ENCODE measurements around the gene BCDIN3D.

Gene BCDIN3D

DNA sequence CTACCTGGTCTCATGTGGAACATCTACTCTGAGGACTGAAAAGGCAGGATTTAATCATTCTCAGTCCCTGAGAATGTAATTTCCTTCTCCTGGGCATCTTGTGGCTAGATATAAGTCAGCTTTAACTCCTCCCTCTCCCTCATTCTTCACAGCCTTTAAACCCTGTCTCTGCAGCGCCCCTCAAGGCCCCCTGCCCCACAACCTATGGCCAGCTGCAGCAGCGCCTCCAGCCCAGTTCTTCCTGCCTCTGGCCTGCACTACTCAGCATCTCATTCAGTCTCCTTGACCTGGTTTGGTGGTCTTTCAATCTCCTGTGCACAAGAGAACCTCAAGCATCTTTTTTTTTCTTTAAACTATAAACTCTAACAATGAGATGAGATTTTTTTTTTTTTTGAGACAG, 44.0 kb downstream of the BCDIN3D start:
- DNase-seq (ENCODE audit: low read depth in 1 of 2, low spot score in 1 of 2): no peak

DNA sequence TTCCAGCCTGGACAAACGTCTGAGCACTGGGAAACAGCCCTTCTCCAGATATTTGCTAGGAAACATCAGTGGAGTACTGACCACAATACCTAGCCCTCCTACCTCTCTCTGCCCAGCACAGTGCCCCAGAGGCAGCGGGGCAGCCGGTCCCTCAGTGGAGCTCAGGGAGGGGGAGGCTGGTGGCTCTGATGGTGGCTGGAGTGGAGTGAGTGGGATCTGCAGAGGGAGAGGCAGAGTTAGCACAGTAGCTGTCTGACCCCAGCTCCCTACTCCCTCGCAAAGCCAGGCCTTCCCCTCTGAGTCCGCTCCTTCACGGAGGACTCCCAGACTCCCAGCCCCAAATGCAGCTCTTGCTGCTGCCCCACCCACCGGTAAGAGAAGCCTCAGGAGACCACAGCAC, 44.7 kb downstream of the BCDIN3D start:
- DNase-seq (ENCODE audit: low read depth in 1 of 2, low spot score in 1 of 2): no peak

DNA sequence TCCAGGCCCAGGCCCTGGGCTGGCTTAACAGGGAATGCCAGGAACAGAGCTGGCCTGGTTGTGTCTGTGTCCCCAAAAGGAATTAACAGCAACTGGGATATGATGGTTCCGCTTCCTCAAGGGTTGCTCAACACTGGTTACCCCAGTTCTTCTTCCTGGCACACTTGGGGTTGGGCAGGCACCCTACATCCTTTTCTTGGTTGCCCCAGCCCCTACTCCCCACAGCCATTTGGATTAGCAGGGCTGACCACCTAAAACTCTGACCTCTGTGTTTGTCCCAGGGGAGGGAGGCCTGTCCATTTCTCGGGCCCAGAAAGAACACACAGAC, 45.5 kb downstream of the BCDIN3D start:
- DNase-seq (ENCODE audit: low read depth in 1 of 2, low spot score in 1 of 2): no peak

GRCh38 chr12:49796606-49797448, 46.1 kb downstream of the BCDIN3D start:
- DNase-seq (ENCODE audit: low read depth in 1 of 2, low spot score in 1 of 2): no peak

DNA sequence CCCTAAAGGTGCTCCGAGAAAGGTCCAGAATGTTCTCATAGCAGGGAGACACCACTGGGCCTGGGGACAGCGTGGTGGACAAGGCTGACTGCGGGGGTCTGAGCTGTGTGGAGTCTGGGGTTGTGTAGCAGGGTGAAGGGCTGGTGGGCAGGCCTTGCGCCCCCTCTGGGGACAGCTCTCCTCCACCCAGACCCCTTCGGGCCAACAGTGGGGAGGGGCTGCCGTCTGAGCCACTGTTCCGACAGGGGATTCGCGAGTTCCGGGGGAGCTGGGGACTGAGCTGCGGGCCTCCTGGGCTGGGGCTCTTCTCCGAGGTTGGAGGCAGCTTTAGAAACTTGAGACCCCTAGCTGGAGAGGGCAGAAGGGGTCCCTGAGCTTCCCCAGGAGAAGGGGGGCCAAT, 46.8 kb downstream of the BCDIN3D start:
- DNase-seq (ENCODE audit: low read depth in 1 of 2, low spot score in 1 of 2): no peak

GRCh38 chr12:49795654-49796105, 47.2 kb downstream of the BCDIN3D start:
- DNase-seq (ENCODE audit: low read depth in 1 of 2, low spot score in 1 of 2): no peak

DNA sequence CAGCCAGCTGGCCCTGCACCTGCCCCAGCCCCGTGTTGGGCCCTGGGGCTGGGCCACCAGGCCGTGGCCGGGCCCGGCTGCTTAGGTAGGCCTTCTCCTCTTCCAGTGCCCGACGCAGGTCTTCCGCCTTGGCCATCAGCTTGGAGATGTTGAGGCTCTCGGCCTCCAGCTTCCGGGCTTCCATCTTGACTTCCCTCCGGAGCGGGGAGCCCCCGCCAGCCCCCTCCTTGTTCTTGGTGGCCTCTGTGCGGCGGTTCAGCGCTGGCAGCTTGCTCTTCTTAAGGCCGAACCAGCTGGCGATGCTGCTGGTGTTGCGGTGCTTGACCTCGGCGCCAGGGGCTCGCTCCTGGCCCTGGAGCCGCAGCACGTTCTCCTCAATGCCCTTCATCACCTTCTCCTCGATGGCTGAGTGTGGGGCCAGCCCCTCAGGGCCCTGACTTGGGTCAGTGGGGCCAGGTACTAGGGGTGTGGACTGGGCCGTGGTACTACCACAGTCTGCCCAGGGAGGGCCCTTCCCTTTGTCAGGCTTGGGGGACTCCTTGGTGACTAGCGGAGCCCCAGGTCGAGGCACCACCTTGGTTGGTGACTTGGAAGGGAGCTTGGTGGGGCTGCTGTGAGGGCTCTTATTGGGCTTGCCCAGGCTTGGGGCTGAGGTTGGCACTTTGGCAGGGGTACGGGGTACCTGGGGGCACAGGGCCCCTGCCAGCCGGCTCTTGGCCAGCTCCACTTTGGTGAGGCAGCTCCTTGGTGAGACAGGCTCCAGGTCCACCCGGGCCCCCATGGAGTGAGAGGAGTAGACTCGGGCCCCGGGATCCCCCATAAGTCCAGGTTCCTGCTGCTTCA, 47.9 kb downstream of the BCDIN3D start:
- no peak for DNase-seq (ENCODE audit: low read depth in 1 of 2, low spot score in 1 of 2)

DNA sequence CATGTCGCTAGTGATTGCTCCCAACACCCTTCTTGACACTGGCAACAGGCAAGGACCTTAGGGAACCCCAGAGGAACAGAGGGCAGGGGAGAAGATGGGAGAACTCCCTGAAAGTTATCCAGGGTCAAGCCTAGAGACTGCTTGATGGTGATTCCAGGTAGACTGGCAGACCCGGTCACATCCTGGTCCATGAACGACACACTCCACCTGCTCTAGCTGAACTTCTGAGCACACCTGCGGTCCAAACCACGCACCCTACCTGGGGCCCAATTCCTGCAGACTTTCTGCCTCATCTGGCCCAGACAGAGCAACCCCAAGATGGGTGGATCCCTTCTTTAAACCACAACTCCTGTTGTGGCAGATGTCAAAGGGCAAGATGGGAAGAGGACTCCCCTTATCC, 48.9 kb downstream of the BCDIN3D start:
- no peak for DNase-seq (ENCODE audit: low read depth in 1 of 2, low spot score in 1 of 2)

GRCh38 chr12:49793620-49794019, 49.3 kb downstream of the BCDIN3D start:
- no peak for DNase-seq (ENCODE audit: low read depth in 1 of 2, low spot score in 1 of 2)

GRCh38 chr12:49792976-49793580, 49.8 kb downstream of the BCDIN3D start:
- no peak for DNase-seq (ENCODE audit: low read depth in 1 of 2, low spot score in 1 of 2)

DNA sequence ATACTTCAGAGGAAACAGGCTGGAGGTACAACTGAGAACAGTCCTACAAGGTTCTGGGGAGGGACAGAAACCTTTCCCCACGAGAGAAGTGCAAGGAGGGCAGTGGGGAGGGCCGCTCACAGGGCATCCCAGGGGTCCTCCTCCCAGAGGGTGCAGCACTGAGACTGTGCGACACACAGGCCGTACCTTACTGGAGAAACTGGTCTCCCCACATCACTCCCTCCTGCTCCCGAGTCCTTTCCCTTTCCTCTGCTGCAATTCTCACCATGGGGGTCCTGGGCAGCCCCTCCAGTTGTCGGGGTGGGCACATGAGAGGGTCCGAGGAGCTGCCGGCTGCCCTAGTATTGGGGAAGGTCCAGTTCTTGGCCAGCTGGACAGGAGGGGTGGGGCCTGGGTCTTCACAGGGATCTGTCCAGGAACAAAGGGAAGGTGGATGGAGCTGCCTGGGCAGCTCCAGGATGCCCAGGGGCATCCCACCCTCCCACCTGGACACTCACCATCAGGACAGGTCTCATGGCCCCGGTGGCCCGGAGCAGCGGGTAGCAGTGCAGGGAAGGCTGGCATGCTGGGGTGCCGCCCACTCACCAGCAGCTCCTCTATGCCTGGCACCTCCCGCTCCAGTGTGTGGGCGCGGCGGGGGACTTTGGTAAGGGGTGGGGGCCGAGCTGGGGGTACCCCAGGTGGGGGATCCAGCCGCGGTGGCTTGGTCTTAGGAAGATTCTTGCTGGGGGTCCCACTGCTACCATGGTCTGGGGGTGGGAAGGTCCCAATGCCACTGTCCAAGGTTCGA, 50.5 kb downstream of the BCDIN3D start:
- no peak for DNase-seq (ENCODE audit: low read depth in 1 of 2, low spot score in 1 of 2)

GRCh38 chr12:49791700-49792099, 51.2 kb downstream of the BCDIN3D start:
- no peak for DNase-seq (ENCODE audit: low read depth in 1 of 2, low spot score in 1 of 2)

DNA sequence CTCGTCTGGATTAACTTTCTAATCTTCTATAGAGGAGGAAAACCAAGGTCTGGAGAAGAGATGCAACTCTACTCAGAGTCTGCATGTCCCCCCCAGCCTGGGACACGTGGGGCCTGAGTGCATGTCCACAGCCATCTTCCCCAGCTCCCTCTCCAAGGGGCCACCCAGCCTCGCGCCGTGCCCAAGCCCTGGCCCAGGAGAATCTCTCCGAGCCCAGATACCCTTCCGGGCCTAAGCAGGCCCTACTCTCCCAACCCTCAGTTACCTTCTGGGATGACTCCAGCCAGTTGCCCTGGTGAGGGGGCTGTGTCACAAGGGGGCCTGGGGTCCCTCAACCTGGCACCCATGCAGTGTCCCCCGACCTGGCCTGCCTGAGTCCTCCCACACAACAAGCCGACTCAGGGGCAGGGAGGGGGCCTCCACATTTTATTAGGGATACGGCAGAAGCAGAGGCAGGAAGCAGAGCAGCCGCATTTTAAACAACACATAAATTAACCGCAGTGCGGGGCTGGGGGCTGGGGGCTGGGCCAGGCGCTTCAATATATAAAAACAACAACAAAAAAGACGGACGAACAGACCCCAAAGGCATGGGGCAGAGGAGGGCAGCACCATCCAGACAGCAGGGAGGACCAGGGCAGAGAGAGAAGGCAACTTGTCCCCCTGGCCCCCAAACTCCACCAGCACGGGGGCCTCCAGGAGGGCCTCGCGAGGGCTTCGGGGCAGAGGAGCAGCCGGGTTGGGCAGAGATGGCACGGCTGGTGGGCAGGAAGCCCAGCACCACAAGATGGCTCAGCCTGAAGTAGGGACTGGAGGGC, 52.0 kb downstream of the BCDIN3D start:
- DNase-seq (ENCODE audit: low read depth in 1 of 2, low spot score in 1 of 2): no peak

DNA sequence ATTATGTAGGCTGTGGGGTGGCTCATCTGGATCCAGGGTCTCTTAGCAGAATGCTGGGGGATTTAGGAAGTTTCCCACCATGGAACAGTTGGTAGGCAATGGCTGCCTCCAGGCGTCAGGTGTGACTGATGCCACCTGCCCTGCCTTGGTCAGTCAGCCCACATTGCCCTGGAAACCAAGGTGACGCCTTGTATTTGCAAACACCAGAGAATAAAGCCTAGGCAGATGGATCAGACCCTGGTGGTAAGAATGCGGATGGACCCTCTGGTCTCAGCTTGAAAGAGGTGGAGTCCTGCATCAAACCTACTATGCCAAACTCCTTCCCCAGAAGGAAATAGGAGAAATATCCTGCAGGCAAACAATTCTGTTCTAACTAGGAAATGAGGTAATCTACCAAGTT, 52.9 kb downstream of the BCDIN3D start:
- no peak for DNase-seq (ENCODE audit: low read depth in 1 of 2, low spot score in 1 of 2)

GRCh38 chr12:49787672-49788071, 55.2 kb downstream of the BCDIN3D start:
- DNase-seq (ENCODE audit: low read depth in 1 of 2, low spot score in 1 of 2): no peak
